ENCODE data around the gene PDLIM1.
"Not testable (repeated sequence)": the region's sequence is repeated elsewhere in the genome, so short reads cannot be mapped to it uniquely, and the experiment has no call there.

PDLIM1 gene

GRCh38 chr10:95234951-95235350, 55.9 kb downstream of the PDLIM1 start:
- H3K4me3 ChIP-seq (ENCODE audit: low read depth, low read length) = no peak overlapping the region
- TF ChIP-seq, protein P1, sequence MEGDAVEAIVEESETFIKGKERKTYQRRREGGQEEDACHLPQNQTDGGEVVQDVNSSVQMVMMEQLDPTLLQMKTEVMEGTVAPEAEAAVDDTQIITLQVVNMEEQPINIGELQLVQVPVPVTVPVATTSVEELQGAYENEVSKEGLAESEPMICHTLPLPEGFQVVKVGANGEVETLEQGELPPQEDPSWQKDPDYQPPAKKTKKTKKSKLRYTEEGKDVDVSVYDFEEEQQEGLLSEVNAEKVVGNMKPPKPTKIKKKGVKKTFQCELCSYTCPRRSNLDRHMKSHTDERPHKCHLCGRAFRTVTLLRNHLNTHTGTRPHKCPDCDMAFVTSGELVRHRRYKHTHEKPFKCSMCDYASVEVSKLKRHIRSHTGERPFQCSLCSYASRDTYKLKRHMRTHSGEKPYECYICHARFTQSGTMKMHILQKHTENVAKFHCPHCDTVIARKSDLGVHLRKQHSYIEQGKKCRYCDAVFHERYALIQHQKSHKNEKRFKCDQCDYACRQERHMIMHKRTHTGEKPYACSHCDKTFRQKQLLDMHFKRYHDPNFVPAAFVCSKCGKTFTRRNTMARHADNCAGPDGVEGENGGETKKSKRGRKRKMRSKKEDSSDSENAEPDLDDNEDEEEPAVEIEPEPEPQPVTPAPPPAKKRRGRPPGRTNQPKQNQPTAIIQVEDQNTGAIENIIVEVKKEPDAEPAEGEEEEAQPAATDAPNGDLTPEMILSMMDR (IDR thresholded peaks at IDR 0.05; ENCODE audit: low read depth, low read length) = no peak

DNA sequence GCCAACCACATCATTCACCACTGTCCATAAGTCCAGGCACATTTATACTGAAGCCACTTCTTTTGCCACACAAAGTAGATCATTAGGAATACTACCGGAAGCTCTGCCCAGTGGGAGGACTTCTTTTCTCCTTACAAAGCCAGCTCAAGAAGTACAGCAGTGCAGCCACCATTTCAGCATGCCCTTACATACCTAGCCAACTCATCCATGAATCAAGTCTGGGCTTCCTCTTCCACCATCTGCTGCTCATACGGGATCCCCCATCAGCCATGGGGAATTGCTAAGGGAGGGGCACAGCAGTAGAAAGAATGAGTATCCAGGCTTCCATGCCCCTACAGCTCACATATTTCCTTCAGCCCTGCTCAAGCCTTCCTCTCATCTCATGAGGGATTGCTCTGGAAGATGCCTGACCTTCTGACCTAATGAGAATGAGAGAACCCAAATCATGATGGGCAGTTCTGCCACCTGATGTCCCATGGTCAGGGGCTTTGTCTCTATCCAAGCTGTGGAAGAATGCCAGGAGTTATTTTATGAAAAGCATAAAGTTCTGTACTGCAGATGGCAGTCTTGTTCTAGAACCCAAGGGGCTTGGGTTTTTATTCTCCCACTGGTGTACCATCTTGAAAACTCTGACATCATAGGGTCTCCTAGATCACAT, 57.3 kb downstream of the PDLIM1 start:
- no peak overlapping the region for H3K4me3 ChIP-seq (ENCODE audit: low read depth, low read length)
- TF ChIP-seq, protein P1 (IDR thresholded peaks at IDR 0.05; ENCODE audit: low read depth, low read length) = no peak

DNA sequence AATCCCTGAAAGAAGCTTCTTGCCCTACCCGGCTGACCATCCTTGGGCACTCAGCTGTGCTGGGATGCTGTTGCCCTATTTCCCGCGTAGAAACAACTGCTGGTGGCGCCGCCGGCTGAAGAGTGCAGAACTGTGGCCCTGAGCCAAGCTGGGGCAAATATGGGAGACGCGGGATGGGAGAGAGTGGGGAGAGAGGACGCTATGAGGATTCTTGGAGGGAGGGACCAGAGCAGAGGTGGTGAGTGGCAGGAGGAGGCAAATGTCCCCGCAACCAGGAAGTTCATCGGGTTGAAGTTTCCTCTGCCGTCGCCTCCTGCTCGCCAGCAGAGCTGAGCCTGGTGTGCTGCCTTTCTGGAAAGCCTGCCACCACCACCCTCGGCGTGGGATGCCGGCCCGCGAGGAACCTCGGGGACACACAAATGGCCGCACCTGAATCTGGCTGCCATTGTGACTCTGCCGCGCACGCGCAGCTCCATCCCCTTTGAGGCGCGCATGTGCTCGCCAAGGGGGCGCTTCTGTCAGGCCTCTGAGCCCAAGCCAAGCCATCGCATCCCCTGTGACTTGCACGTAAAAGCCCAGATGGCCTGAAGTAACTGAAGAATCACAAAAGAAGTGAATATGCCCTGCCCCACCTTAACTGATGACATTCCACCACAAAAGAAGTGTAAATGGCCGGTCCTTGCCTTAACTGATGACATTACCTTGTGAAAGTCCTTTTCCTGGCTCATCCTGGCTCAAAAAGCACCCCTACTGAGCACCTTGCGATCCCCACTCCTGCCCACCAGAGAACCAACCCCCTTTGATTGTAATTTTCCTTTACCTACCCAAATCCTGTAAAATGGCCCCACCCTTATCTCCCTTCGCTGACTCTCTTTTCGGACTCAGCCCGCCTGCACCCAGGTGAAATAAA, 59.9 kb downstream of the PDLIM1 start:
- not testable (repeated sequence) for H3K4me3 ChIP-seq (ENCODE audit: low read depth, low read length)

- TF ChIP-seq, protein P1 (IDR thresholded peaks at IDR 0.05; ENCODE audit: low read depth, low read length) = no peak
- H3K4me3 ChIP-seq (ENCODE audit: low read depth, low read length) = no peak overlapping the region
Observed at GRCh38 chr10:95229724-95230627, 60.8 kb downstream of the PDLIM1 start.

DNA sequence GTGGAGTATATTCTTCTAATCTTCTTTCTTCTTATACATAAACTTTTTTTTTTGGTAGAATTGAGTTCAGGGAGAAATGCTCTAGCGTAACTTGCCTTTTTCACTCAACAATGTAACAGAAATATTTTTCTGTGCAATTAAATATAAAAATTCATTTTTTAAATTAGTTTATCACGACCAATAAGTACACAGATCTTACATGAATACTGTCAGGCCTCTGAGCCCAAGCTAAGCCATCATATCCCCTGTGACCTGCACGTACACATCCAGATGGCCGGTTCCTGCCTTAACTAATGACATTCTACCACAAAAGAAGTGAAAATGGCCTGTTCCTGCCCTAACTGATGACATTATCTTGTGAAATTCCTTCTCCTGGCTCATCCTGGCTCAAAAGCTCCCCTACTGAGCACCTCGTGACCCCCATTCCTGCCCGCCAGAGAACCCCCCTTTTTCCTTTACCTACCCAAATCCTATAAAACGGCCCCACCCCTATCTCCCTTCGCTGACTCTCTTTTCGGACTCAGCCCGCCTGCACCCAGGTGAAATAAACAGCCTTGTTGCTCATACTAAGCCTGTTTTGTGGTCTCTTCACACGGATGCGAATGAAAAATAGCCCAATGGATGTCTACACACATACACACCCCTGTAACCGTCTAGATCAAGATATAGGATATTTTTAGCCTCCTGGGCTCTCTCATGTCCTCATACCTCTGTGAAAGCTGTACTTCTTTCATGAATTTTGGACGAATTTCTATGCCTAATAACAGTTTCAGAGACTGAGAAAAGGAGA, 61.7 kb downstream of the PDLIM1 start:
- H3K4me3 ChIP-seq (ENCODE audit: low read depth, low read length) = peak overlapping the region; percentile 28; the same call in 1 of the 2 replicates

DNA sequence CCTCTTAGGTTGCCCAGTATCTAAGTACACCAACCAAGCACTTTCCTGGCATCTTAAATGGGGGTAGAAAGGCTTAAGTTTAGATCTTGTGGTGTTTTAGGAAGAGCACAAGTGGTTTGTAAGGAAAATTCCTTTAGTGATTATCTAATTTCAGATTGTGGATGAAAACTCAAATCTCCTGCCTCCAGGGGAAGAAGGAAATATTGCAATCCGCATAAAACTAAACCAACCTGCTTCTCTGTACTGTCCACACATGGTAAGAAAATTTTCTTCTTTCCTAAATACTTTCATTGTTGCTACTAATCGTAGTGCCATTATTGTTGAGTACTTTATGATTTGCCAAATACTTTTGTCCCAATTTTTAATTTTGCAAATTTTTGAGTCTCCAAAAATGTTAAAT, 65.7 kb downstream of the PDLIM1 start:
- TF ChIP-seq, protein P1 (IDR thresholded peaks at IDR 0.05; ENCODE audit: low read depth, low read length) = no peak
- no peak overlapping the region for H3K4me3 ChIP-seq (ENCODE audit: low read depth, low read length)

DNA sequence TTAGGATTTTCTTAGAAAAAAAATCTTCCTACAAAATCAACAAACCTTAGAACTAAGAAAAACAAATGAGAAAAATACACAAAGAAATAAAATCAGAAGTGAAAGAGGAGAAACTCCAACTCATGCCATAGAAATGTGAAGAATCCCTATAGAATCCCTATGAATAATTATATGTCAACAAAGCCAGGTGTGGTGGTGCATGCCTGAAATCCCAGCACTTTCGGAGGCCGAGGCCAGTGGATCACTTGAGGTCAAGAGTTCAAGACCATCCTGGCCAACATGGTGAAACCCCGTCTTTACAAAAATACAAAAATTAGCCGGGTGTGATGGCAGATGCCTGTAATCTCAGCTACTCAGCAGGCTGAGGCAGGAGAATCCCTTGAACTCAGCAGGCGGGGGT, 69.7 kb downstream of the PDLIM1 start:
- no peak overlapping the region for H3K4me3 ChIP-seq (ENCODE audit: low read depth, low read length)
- TF ChIP-seq, protein P1 (IDR thresholded peaks at IDR 0.05; ENCODE audit: low read depth, low read length) = no peak

All from WI38 (cell line).